Endothelial cell of umbilical vein (primary cell): ENCODE measurements around the gene RIMS4. TPM values are rescaled to one million over a fixed set of nuclear protein-coding genes. Genes with fewer than 3 reads are reported as not detected.

Source experiments
- BruUV-seq: library from RNA; stranded (reverse); fragments of 400-500 nt; replicated peaks from 2 replicates; lab custom pipeline; 2021; lab: Mats Ljungman, UMichigan
- CTCF ChIA-PET: fragments of 300-600, 350-600 bp; sonication (Branson Sonifier 250); formaldehyde crosslinking; loops from one replicate; lab custom pipeline; 2021; ENCODE audit warnings: antibody characterized with exemption, inconsistent platforms; lab: Charles Lee
- POLR2A ChIA-PET: fragments of 300-600, 350-600 bp; sonication (Branson Sonifier 250); formaldehyde crosslinking; loops from one replicate; lab custom pipeline; 2021; ENCODE audit warnings: antibody characterized with exemption, inconsistent platforms; lab: Charles Lee
- DNase-seq: peaks from one replicate; pipeline ENCODE4 v3.0.0-alpha.2; 2011; ENCODE audit warnings: low read depth, low spot score
- FAIRE-seq: peaks from 2 replicates; lab custom pipeline; 2011; peaks lifted over from hg19 to GRCh38; lab: Jason Lieb, UNC
- H2AFZ ChIP-seq: 2 replicates; pipeline ENCODE4 v1.6.0; 2012; ENCODE audit warnings: low read depth, low read length, control low read depth, inconsistent platforms
- H3K27ac ChIP-seq: 2 replicates; pipeline ENCODE4 v1.5.1; 2011; ENCODE audit warnings: low read depth, mild to moderate bottlenecking, control low read depth, low read length, moderate library complexity; ENCODE audit not compliant: insufficient read depth
- H3K27me3 ChIP-seq, 2 experiments: 2 replicates each; pipeline versions ENCODE4 v1.6.0 to v1.6.1; 2011; ENCODE audit warnings: low read length in 2 of 2, mixed read lengths in 1 of 2; ENCODE audit not compliant: control insufficient read depth in 2 of 2, insufficient read depth in 2 of 2
- H3K36me3 ChIP-seq, 2 experiments: 2 replicates in 1 of 2; 3 replicates in 1 of 2; pipeline ENCODE4 v1.5.1; 2011; ENCODE audit warnings: low read length in 2 of 2, mild to moderate bottlenecking in 1 of 2, moderate library complexity in 1 of 2; ENCODE audit not compliant: control insufficient read depth in 2 of 2, insufficient read depth in 2 of 2; ENCODE audit errors: extremely low read depth in 1 of 2
- H3K4me1 ChIP-seq: 3 replicates; pipeline ENCODE4 v1.5.1; 2011; ENCODE audit warnings: mild to moderate bottlenecking, low read length; ENCODE audit not compliant: control insufficient read depth, insufficient read depth; ENCODE audit errors: extremely low read depth
- H3K4me2 ChIP-seq: 2 replicates; pipeline ENCODE4 v1.6.1; 2011; ENCODE audit warnings: low read length, control low read depth, mixed read lengths; ENCODE audit not compliant: insufficient read depth
- H3K4me3 ChIP-seq, 3 experiments: fragments of 200-600 bp in 1 of 3; sonication (generic), shearing (Covaris generic) in 1 of 3; replicated peaks in 1 of 3; 2 replicates each; pipeline ENCODE4 v1.5.1; 2011 to 2016; ENCODE audit warnings: control low read depth in 3 of 3, low read length in 3 of 3, mild to moderate bottlenecking in 2 of 3, inconsistent platforms in 1 of 3, low read depth in 1 of 3, moderate library complexity in 1 of 3; ENCODE audit not compliant: insufficient read depth in 1 of 3
- H3K79me2 ChIP-seq: 2 replicates; pipeline ENCODE4 v1.6.0; 2012; ENCODE audit warnings: low read length, inconsistent platforms; ENCODE audit not compliant: control insufficient read depth, insufficient read depth
- H3K9ac ChIP-seq: replicated peaks from 2 replicates; pipeline ENCODE3; 2011; ENCODE audit warnings: low read length, control low read depth; ENCODE audit not compliant: insufficient read depth; ENCODE audit errors: extremely low read depth
- H3K9me1 ChIP-seq: replicated peaks from 3 replicates; pipeline ENCODE4 v1.6.0; 2011; ENCODE audit warnings: mild to moderate bottlenecking, low read length; ENCODE audit not compliant: control insufficient read depth, insufficient read depth; ENCODE audit errors: extremely low read depth
- H3K9me3 ChIP-seq: replicated peaks from 2 replicates; pipeline ENCODE4 v1.5.1; 2012; ENCODE audit warnings: low read length, inconsistent platforms; ENCODE audit not compliant: control insufficient read depth, insufficient read depth
- H4K20me1 ChIP-seq: replicated peaks from 2 replicates; pipeline ENCODE3; 2011; ENCODE audit warnings: mild to moderate bottlenecking, low read length; ENCODE audit not compliant: control insufficient read depth, insufficient read depth; ENCODE audit errors: extremely low read depth
- CTCF ChIP-seq, 2 donors: IDR thresholded peaks; 1 replicate in 1 of 2; 2 replicates in 1 of 2; pipeline ENCODE4 v1.5.1; 2011; ENCODE audit warnings: low read length in 2 of 2, mild to moderate bottlenecking in 2 of 2, moderate library complexity in 2 of 2, control low read depth in 1 of 2, inconsistent platforms in 1 of 2, low read depth in 1 of 2; ENCODE audit not compliant: insufficient read depth in 1 of 2; ENCODE audit errors: extremely low read depth in 1 of 2
- EZH2 ChIP-seq: IDR thresholded peaks from 2 replicates; pipeline ENCODE4 v1.6.1; 2012; ENCODE audit warnings: borderline replicate concordance, low read depth, mild to moderate bottlenecking, moderate library complexity, low read length, inconsistent platforms; ENCODE audit not compliant: severe bottlenecking
- FOS ChIP-seq: IDR thresholded peaks from 2 replicates; pipeline ENCODE4 v1.6.1; 2011; ENCODE audit warnings: mild to moderate bottlenecking, low read length, moderate library complexity, borderline replicate concordance; ENCODE audit not compliant: insufficient read depth
- GATA2 ChIP-seq: IDR thresholded peaks from 2 replicates; pipeline ENCODE4 v1.7.0; 2011; ENCODE audit warnings: low read depth, mild to moderate bottlenecking, moderate library complexity, mixed read lengths, low read length; ENCODE audit not compliant: insufficient read length, insufficient read depth
- JUN ChIP-seq: IDR thresholded peaks from 2 replicates; pipeline ENCODE4 v1.6.1; 2011; ENCODE audit warnings: borderline replicate concordance, low read depth; ENCODE audit not compliant: insufficient read length, insufficient read depth
- MAX ChIP-seq: IDR thresholded peaks from 2 replicates; pipeline ENCODE4 v1.6.1; 2011; ENCODE audit not compliant: insufficient read depth, insufficient read length
- MYC ChIP-seq: IDR thresholded peaks from one replicate; pipeline ENCODE4 v1.6.1; 2011; ENCODE audit warnings: mild to moderate bottlenecking, low read depth, low read length
- POLR2A ChIP-seq: IDR thresholded peaks from 2 replicates; pipeline ENCODE4 v1.6.1; 2012; ENCODE audit warnings: low read depth, mild to moderate bottlenecking, control low read depth, low read length
- POLR2AphosphoS5 ChIP-seq: IDR thresholded peaks from 2 replicates; pipeline ENCODE4 v1.6.1; 2012; ENCODE audit warnings: low read depth, mild to moderate bottlenecking, control low read depth, low read length, moderate library complexity; ENCODE audit not compliant: insufficient read depth
- dilution Hi-C: fragments of 300-500 bp; cut with MboI; formaldehyde crosslinking; loops from one replicate; pipeline ENCODE4 v1.15.0; 2019; ENCODE audit warnings: low sequenced_read_pairs; ENCODE audit not compliant: extremely low pct_ligation_motif_present
- intact Hi-C: fragments of 100-400 bp; cut with micrococcal nuclease; formaldehyde crosslinking; loops from one replicate; pipeline ENCODE4 v1.10.0; 2022
- polyA plus RNA-seq, 4 experiments: library from polyadenylated mRNA; depleted of rRNA in 3 of 4; stranded (reverse) in 3 of 4; unstranded in 1 of 4; fragments of >200 nt; gene quantifications; 2 replicates each; pipeline versions ENCODE4 v1.2.1 to v1.2.3, GENCODE V29; 2011 to 2012; ENCODE audit warnings: missing spikeins in 1 of 4
- total RNA-seq: library from RNA; stranded (reverse); gene quantifications from 2 replicates; pipeline ENCODE4 v1.2.3, GENCODE V29; 2021

Gene RIMS4
- total and polyA plus RNA-seq, 2 donors (not counting 3 experiments of a cell fraction or from before 2014, with no cell fraction given), result not detected

GRCh38 chr20:44849703-44850102, 39.4 kb upstream of the RIMS4 start:
- H3K9me3 ChIP-seq, result no peaks in the 10 kb centered on the region
- dilution Hi-C loops (no loop called here), intact Hi-C loops (no loop called here)
- H3K4me3 ChIP-seq, result no peak overlapping the region
- no TSS peak for BruUV-seq
- no peaks in the 10 kb centered on the region for H3K4me1 ChIP-seq
- TF ChIP-seq GATA2 (no peak), MYC (no peak)
- ChIA-PET CTCF (no interaction called here), POLR2A (interaction anchor here (0.6 kb wide), 1 partner anchor 181 kb away, joined by 3 read pairs; no protein-coding TSS in a partner anchor)
- DNase-seq (no peak), FAIRE-seq (no peak)
- peaks cover 0 to 2% of the 10 kb centered on the region in 2 experiments for H3K27me3 ChIP-seq
- H3K9me1 ChIP-seq, result no peaks in the 10 kb centered on the region
- H2AFZ ChIP-seq, result no peak overlapping the region
- no peak overlapping the region for H3K4me2 ChIP-seq
- no peaks in the 10 kb centered on the region for H3K79me2 ChIP-seq
- H4K20me1 ChIP-seq, result no peaks in the 10 kb centered on the region
- H3K9ac ChIP-seq, result no peak overlapping the region
- no peaks in the 10 kb centered on the region for H3K36me3 ChIP-seq
- no peak overlapping the region for H3K27ac ChIP-seq

- no peak for TF ChIP-seq EZH2
- TF ChIP-seq POLR2A, result no peak
- no peak for TF ChIP-seq GATA2
- no peak for TF ChIP-seq JUN
- TF ChIP-seq MYC, result no peak
- TF ChIP-seq FOS, result no peak
- TF ChIP-seq MAX, result no peak
- no peak for TF ChIP-seq CTCF (IDR thresholded peaks at IDR 0.05; ENCODE audit: extremely low read depth in 1 of 2, insufficient read depth in 1 of 2, low read depth in 1 of 2, low read length in 2 of 2)
- TF ChIP-seq POLR2AphosphoS5, result no peak
- ChIA-PET POLR2A (no interaction called here), CTCF (no interaction called here)
- H3K27ac ChIP-seq, result no peak overlapping the region
- no peak for DNase-seq
- no peaks in the 10 kb centered on the region for H3K79me2 ChIP-seq
- FAIRE-seq, result no peak
- H3K9me3 ChIP-seq, result no peaks in the 10 kb centered on the region
- H3K9ac ChIP-seq, result no peak overlapping the region
- H3K9me1 ChIP-seq, result no peaks in the 10 kb centered on the region
- intact Hi-C loops, result no loop called here
- H2AFZ ChIP-seq, result no peak overlapping the region
- no peak overlapping the region for H3K4me2 ChIP-seq
- H3K4me1 ChIP-seq, result no peaks in the 10 kb centered on the region
- BruUV-seq, result no TSS peak
- no peaks in the 10 kb centered on the region for H3K36me3 ChIP-seq
- peaks cover 0 to 2% of the 10 kb centered on the region in 2 experiments for H3K27me3 ChIP-seq
- no peaks in the 10 kb centered on the region for H4K20me1 ChIP-seq
- no peak overlapping the region for H3K4me3 ChIP-seq
- dilution Hi-C loops, result no loop called here
Observed at GRCh38 chr20:44848254-44849015, 38.1 kb upstream of the RIMS4 start.
